Caco-2 (cell line): ENCODE measurements around the gene NTMT1. TPM values are rescaled to one million over a fixed set of nuclear protein-coding genes. Genes with fewer than 3 reads are reported as not detected.

Experiments
- BruUV-seq: library from RNA; stranded (reverse); fragments of 400-500 nt; replicated peaks from 2 replicates; lab custom pipeline; 2021; lab: Mats Ljungman, UMichigan
- CTCF ChIA-PET: fragments of 300-600 bp; sonication (Branson Sonifier 250); formaldehyde crosslinking; loops from one replicate; lab custom pipeline; 2022; ENCODE audit warnings: antibody characterized with exemption; lab: Charles Lee
- POLR2A ChIA-PET: fragments of 300-600 bp; sonication (Branson Sonifier 250); formaldehyde crosslinking; loops from one replicate; lab custom pipeline; 2022; ENCODE audit warnings: antibody characterized with exemption; lab: Charles Lee
- DNase-seq, 2 experiments: peaks; one replicate each; pipeline versions ENCODE4 v3.0.0 to v3.0.0-alpha.2; 2020 to 2022
- H3K27me3 ChIP-seq: replicated peaks from 2 replicates; pipeline ENCODE4 v1.6.0; 2011; ENCODE audit warnings: low read length; ENCODE audit not compliant: control insufficient read depth, insufficient read depth
- H3K36me3 ChIP-seq: 2 replicates; pipeline ENCODE4 v1.5.1; 2011; ENCODE audit warnings: low read length; ENCODE audit not compliant: control insufficient read depth, insufficient read depth
- H3K4me1 ChIP-seq: fragments of 250-450 bp; sonication (Bioruptor Pico); 2 replicates; pipeline ENCODE4 v1.5.1; 2020; ENCODE audit warnings: mild to moderate bottlenecking
- H3K4me3 ChIP-seq: 2 replicates; pipeline ENCODE4 v1.5.1; 2011; ENCODE audit warnings: low read depth, mild to moderate bottlenecking, control low read depth, low read length
- H3K9me3 ChIP-seq: fragments of 250-450 bp; sonication (Bioruptor Pico); 2 replicates; pipeline ENCODE4 v1.5.1; 2020; ENCODE audit warnings: mild to moderate bottlenecking, moderate library complexity
- H3K27ac Mint-ChIP-seq: one replicate; pipeline ENCODE4 v1.8.0; 2022; ENCODE audit warnings: mixed read lengths; ENCODE audit not compliant: unreplicated experiment
- H3K27me3 Mint-ChIP-seq: one replicate; pipeline ENCODE4 v1.8.0; 2022; ENCODE audit warnings: mixed read lengths; ENCODE audit not compliant: insufficient read depth, unreplicated experiment
- H3K36me3 Mint-ChIP-seq: one replicate; pipeline ENCODE4 v1.8.0; 2022; ENCODE audit warnings: mild to moderate bottlenecking, mixed read lengths; ENCODE audit not compliant: insufficient read depth, unreplicated experiment
- H3K4me1 Mint-ChIP-seq: one replicate; pipeline ENCODE4 v1.8.0; 2022; ENCODE audit warnings: low read depth, mixed read lengths; ENCODE audit not compliant: unreplicated experiment
- H3K4me3 Mint-ChIP-seq: one replicate; pipeline ENCODE4 v1.8.0; 2022; ENCODE audit warnings: mild to moderate bottlenecking, moderate library complexity, mixed read lengths; ENCODE audit not compliant: unreplicated experiment
- H3K9me3 Mint-ChIP-seq: one replicate; pipeline ENCODE4 v1.8.0; 2022; ENCODE audit warnings: mixed read lengths; ENCODE audit not compliant: unreplicated experiment
- intact Hi-C: fragments of 100-400 bp; cut with micrococcal nuclease; formaldehyde crosslinking; loops from one replicate; pipeline ENCODE4 v1.10.0; 2022; ENCODE audit not compliant: unreplicated experiment
- total RNA-seq: library from RNA; stranded (reverse); gene quantifications from 2 replicates; pipeline ENCODE4 v1.2.3, GENCODE V29; 2022
- TF ChIP-seq, protein P1 (sequence below), 2 experiments: fragments of 200-600 bp in 1 of 2; IDR thresholded peaks; 1 replicate in 1 of 2; 2 replicates in 1 of 2; pipeline versions ENCODE4 v1.5.1 to v1.8.0; 2011 to 2022; ENCODE audit warnings: antibody characterized with exemption in 1 of 2, control low read depth in 1 of 2, inconsistent platforms in 1 of 2, low read depth in 1 of 2, low read length in 1 of 2, mild to moderate bottlenecking in 1 of 2, moderate library complexity in 1 of 2; ENCODE audit not compliant: insufficient read depth in 1 of 2, severe bottlenecking in 1 of 2, unreplicated experiment in 1 of 2

NTMT1 gene
- total RNA-seq, 1 experiment from 2014 or later = 44.1 TPM

DNA sequence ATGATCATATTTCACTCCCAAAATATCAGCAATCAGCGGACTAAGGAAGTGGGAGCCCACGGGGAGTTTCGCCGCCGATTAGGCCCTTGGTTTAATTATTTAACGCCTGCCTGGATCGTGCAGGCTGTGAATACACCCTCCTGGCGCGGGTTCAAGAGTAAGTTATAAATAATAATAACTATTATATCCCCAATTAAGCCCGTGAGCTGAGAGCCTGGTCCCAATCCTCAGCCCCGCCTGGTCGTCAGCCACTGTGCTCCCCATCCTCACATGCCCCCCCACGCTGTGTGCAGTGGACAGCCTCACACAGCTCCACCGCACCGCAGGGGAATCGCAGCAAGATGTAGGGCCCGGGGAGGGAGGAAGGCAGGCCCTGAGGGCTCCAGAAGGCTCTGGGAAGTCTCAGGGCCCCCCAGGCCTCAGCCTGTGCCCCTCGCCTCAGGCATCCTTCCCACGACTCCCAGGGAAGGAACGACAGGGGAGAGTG is 28.6 kb downstream of the NTMT1 start:
- H3K27ac Mint-ChIP-seq = no peak overlapping the region
- intact Hi-C loops = no loop called here
- CTCF ChIA-PET = no interaction called here

DNA sequence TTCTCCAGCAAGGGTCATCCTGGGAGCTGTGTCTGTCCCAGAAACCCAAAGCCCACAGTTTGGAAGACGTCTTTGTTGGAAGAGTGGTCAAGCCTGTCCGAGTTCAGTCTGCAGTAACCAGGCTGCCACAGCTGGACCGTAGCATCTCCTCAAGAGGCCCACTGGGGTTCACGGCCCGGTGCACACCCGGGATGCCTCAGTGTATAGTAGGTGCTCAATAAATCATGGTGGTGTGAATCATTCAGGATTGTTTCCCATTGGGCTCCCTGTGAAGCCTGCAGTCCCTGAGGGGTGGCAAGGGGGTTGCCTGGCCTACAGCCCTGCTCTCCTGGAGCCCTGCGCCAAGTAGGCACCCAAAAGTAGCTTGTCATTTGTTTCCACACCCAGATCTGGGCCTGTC is 29.2 kb downstream of the NTMT1 start:
- no peak overlapping the region for H3K4me3 Mint-ChIP-seq
- no peaks in the 10 kb centered on the region for H3K4me1 Mint-ChIP-seq
- TF ChIP-seq, protein P1, sequence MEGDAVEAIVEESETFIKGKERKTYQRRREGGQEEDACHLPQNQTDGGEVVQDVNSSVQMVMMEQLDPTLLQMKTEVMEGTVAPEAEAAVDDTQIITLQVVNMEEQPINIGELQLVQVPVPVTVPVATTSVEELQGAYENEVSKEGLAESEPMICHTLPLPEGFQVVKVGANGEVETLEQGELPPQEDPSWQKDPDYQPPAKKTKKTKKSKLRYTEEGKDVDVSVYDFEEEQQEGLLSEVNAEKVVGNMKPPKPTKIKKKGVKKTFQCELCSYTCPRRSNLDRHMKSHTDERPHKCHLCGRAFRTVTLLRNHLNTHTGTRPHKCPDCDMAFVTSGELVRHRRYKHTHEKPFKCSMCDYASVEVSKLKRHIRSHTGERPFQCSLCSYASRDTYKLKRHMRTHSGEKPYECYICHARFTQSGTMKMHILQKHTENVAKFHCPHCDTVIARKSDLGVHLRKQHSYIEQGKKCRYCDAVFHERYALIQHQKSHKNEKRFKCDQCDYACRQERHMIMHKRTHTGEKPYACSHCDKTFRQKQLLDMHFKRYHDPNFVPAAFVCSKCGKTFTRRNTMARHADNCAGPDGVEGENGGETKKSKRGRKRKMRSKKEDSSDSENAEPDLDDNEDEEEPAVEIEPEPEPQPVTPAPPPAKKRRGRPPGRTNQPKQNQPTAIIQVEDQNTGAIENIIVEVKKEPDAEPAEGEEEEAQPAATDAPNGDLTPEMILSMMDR (IDR thresholded peaks at IDR 0.05; ENCODE audit: insufficient read depth in 1 of 2, low read depth in 1 of 2, low read length in 1 of 2, severe bottlenecking in 1 of 2, unreplicated experiment in 1 of 2) = no peak
- ChIA-PET CTCF (no interaction called here), POLR2A (no interaction called here)
- no peaks in the 10 kb centered on the region for H3K36me3 ChIP-seq
- H3K36me3 Mint-ChIP-seq = no peaks in the 10 kb centered on the region
- no peaks in the 10 kb centered on the region for H3K9me3 Mint-ChIP-seq
- H3K27me3 ChIP-seq = no peaks in the 10 kb centered on the region
- no peak overlapping the region for H3K27ac Mint-ChIP-seq
- no peaks in the 10 kb centered on the region for H3K9me3 ChIP-seq
- intact Hi-C loops = no loop called here
- BruUV-seq = no TSS peak
- peaks cover 2% of the 10 kb centered on the region for H3K27me3 Mint-ChIP-seq
- H3K4me3 ChIP-seq = no peak overlapping the region
- no peaks in the 10 kb centered on the region for H3K4me1 ChIP-seq
- no peak for DNase-seq

More for the DNA sequence above, 28.6 kb downstream of the NTMT1 start:
- peaks cover 2% of the 10 kb centered on the region for H3K27me3 Mint-ChIP-seq
- H3K4me1 ChIP-seq = no peaks in the 10 kb centered on the region
- H3K4me3 Mint-ChIP-seq = no peak overlapping the region
- H3K4me3 ChIP-seq = no peak overlapping the region
- H3K27me3 ChIP-seq = no peaks in the 10 kb centered on the region
- H3K4me1 Mint-ChIP-seq = no peaks in the 10 kb centered on the region
- no peaks in the 10 kb centered on the region for H3K36me3 ChIP-seq
- no TSS peak for BruUV-seq
- no peaks in the 10 kb centered on the region for H3K9me3 Mint-ChIP-seq
- POLR2A ChIA-PET = no interaction called here
- TF ChIP-seq, protein P1 (IDR thresholded peaks at IDR 0.05; ENCODE audit: insufficient read depth in 1 of 2, low read depth in 1 of 2, low read length in 1 of 2, severe bottlenecking in 1 of 2, unreplicated experiment in 1 of 2) = no peak
- H3K36me3 Mint-ChIP-seq = no peaks in the 10 kb centered on the region
- H3K9me3 ChIP-seq = no peaks in the 10 kb centered on the region
- no peak for DNase-seq

DNA sequence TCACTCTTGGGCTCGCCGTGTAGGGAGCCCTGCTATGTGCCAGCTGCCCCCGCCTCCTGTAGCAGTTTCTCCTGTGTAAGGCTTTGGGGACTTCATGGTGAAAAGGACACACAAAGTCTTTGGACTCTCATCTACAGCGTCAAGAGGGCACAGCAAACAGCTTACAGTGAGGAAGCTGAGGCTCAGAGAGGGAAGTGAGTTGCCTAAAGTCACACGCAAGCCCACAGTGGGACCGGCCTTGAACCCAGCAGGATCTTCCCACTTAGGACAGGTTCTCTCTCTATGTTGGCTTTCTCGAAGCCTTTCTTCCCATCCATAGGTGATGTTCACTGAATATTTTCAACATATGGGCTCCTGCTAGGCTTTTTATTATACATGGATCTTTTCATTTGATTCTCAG is 29.7 kb downstream of the NTMT1 start:
- Histone ChIP-seq H3K4me1 (no peaks in the 10 kb centered on the region), H3K27me3 (no peaks in the 10 kb centered on the region), H3K9me3 (no peaks in the 10 kb centered on the region), H3K4me3 (no peak overlapping the region), H3K36me3 (no peaks in the 10 kb centered on the region)
- intact Hi-C loops = no loop called here
- TF ChIP-seq, protein P1 (IDR thresholded peaks at IDR 0.05; ENCODE audit: insufficient read depth in 1 of 2, low read depth in 1 of 2, low read length in 1 of 2, severe bottlenecking in 1 of 2, unreplicated experiment in 1 of 2) = no peak
- DNase-seq = no peak
- H3K36me3 Mint-ChIP-seq = no peaks in the 10 kb centered on the region
- no peaks in the 10 kb centered on the region for H3K9me3 Mint-ChIP-seq
- H3K4me3 Mint-ChIP-seq = no peak overlapping the region
- ChIA-PET CTCF (no interaction called here), POLR2A (no interaction called here)
- no peak overlapping the region for H3K27ac Mint-ChIP-seq
- peaks cover 2% of the 10 kb centered on the region for H3K27me3 Mint-ChIP-seq
- no peaks in the 10 kb centered on the region for H3K4me1 Mint-ChIP-seq
- no TSS peak for BruUV-seq
